22Rv1 (cell line): ENCODE results near the gene DPF3.

Source experiments
- H3K27ac ChIP-seq: fragments of 450-650 bp; 2 replicates; pipeline ENCODE4 v1.5.1; 2017
- CTCF ChIP-seq: fragments of 450-650 bp; IDR thresholded peaks from 2 replicates; pipeline ENCODE4 v1.5.1; 2017; ENCODE audit warnings: mild to moderate bottlenecking
- ZFX ChIP-seq: fragments of 450-650 bp; IDR thresholded peaks from 2 replicates; pipeline ENCODE4 v1.6.1; 2017; ENCODE audit warnings: antibody characterized with exemption, borderline replicate concordance

DPF3 gene

DNA sequence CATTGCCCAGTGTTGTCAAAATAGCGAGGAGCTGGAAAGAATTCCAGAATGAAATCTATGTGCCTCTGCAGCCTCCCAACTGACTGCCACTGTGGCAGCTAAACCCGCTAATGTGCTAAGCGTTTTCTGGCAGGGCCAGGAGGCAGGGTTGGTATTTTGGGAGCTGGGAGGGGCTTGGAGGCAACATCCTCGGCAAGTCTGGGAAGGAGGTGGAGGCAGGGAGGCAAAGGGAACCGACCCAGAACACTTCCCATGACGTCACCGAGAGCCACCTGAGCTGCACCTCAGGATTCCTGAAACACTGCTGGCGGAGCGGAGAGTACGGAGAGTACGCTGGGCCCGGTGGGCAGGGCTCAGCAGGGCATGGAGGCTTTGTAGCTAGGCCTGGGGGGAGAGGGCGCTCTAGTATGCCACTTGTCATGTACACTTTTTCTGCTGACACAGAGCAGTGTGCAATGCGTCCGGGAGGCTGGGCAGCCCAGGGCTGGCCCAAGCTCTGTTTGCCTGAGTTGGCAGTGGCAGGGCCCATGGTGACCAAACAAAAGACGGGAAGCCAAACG, 81.5 kb downstream of the DPF3 start:
- no peak overlapping the region for H3K27ac ChIP-seq
- TF ChIP-seq CTCF = no peak
- TF ChIP-seq ZFX = no peak

GRCh38 chr14:72810201-72810600, 83.7 kb downstream of the DPF3 start:
- H3K27ac ChIP-seq = no peak overlapping the region
- no peak for TF ChIP-seq CTCF
- no peak for TF ChIP-seq ZFX

DNA sequence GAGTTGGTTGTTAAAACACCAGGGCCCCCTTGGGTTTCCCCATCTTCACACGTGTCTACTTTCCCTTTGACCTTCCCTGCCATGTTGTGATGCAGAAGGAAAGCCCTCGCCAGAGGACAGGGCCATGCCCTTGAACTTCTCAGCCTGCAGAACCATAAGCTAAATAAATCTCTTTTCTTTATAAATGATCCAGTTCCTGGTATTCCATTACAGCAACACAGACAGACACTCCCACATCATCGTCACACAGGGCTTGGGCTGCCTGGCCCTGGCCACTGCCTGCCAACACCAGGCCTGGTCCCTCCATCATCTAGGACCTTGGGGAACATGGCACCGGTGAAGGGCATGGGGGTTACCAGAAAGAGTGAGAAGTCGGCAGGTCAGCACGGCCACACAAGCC, 84.8 kb downstream of the DPF3 start:
- H3K27ac ChIP-seq = no peak overlapping the region
- TF ChIP-seq ZFX (no peak), CTCF (no peak)

GRCh38 chr14:72808564-72808963, 85.3 kb downstream of the DPF3 start:
- TF ChIP-seq ZFX = no peak
- no peak for TF ChIP-seq CTCF
- H3K27ac ChIP-seq = no peak overlapping the region

DNA sequence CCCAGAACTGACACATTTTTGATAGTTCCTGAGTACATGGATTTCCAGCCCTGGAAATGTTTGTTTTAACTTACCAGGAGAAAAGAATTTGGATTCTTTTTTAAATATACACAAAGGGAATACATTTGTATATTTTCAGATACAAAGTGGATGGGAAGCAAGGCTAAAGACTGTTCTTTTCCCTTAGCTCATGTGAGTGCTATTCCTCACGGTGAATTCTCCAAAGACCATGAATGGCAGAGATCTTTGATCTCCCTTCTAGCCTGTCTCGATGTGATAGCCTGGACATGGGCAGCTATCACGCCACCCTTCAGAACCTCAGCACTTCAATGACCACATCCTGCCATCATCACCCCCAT, 91.3 kb downstream of the DPF3 start:
- no peak for TF ChIP-seq ZFX
- no peak overlapping the region for H3K27ac ChIP-seq

DNA sequence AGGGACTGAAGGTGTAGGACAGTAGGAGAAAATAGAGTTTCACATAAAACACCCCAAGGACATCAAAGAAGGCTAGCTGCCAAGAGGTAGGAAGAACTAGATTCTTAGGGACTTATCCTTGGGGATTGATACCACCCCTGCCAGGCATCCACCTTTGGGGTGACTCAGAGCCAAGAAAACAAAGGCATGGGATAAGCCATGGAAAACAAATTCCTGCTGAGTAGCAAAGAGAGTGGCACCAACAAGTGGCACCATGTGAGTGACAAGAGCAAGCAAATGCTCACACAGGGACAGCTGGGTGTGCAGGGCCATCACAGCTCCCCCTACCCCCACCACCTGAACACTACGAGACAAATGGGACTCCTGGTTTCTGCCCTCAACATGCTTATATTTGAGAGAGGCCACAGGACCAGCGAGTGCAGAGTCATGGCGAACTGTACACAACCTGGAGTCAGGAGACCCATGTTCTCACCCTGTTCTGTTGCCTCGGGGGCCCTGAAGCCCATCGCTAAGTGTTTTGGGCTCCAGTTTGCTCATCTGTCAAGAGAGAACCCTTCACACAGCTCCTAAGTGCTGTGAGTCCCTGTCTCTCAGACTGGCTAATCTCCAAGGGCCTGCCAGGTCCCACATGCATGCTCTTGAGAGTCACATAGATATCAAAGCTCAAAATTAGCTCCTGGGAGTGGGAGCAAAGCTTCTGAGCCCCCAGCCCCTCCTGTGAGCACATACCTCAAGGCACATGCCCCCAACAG, 91.9 kb downstream of the DPF3 start:
- no peak overlapping the region for H3K27ac ChIP-seq
- TF ChIP-seq CTCF (no peak), ZFX (no peak)

- TF ChIP-seq CTCF = no peak
- TF ChIP-seq ZFX = no peak
- no peak overlapping the region for H3K27ac ChIP-seq
Measured at GRCh38 chr14:72801381-72801812, 92.5 kb downstream of the DPF3 start.
